ENCODE data around the gene USP43.

GRCh38 chr17:9670596-9670995, 25.3 kb downstream of the USP43 start:
- TF ChIP-seq EZH2phosphoT487 (IDR thresholded peaks at IDR 0.05; ENCODE audit: low read depth): no peak
- TF ChIP-seq CTCF (IDR thresholded peaks at IDR 0.05; ENCODE audit: low read depth, low read length): no peak

Data from OCI-LY3 (cell line).